ENCODE measurements around the gene CDKN1A.

GRCh38 chr6:36684447-36684812 is 5.9 kb downstream of the CDKN1A start:
- TF ChIP-seq POLR2A (IDR thresholded peaks at IDR 0.05; ENCODE audit: extremely low read depth, insufficient read length) (no peak), CTCF (IDR thresholded peaks at IDR 0.05; ENCODE audit: low read depth, low read length) (no peak)
